HFF-Myc (cell line): ENCODE measurements around the gene MIEN1.

Source experiments
- DNase-seq: peaks from one replicate; pipeline ENCODE4 v3.0.0-alpha.2; 2011; ENCODE audit warnings: low read depth; ENCODE audit errors: extremely low read depth
- H3K4me3 ChIP-seq: replicated peaks from 2 replicates; pipeline ENCODE4 v1.5.1; 2011; ENCODE audit warnings: low read depth, mild to moderate bottlenecking, control low read depth, low read length
- CTCF ChIP-seq: IDR thresholded peaks from 2 replicates; pipeline ENCODE4 v1.5.1; 2012; ENCODE audit warnings: mild to moderate bottlenecking, low read depth, low read length, control low read depth; ENCODE audit errors: missing control alignments

The MIEN1 gene

DNA sequence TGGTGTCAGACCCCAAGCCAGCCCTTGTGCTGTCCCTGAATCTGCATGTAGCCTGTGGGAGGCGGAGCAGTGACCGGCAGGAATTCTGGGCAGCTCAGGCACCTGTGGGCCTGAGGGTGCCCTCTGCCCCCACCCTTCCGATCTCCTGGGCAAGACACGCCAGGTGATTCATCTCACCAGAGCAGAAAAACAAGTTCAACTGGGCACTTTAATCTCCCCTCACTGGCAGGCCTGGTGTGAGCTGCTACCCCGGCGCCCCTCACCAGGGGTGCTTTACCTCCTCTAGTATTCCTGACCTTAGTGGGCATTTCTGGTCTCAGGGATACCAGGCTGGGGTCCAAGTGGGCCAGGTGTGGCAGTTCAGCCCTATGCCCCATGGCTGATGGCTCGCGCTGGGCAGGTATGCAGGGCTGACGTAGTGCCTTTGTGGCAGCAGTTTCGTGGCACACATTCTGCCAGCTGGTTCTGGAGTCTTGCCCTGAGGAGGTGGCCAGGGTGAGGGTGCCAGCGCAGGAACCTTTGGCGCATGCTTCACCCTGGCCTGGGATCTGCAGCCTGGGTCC is 24.5 kb downstream of the MIEN1 start:
- H3K4me3 ChIP-seq: no peak overlapping the region
- no peak for DNase-seq
- TF ChIP-seq CTCF: no peak

DNA sequence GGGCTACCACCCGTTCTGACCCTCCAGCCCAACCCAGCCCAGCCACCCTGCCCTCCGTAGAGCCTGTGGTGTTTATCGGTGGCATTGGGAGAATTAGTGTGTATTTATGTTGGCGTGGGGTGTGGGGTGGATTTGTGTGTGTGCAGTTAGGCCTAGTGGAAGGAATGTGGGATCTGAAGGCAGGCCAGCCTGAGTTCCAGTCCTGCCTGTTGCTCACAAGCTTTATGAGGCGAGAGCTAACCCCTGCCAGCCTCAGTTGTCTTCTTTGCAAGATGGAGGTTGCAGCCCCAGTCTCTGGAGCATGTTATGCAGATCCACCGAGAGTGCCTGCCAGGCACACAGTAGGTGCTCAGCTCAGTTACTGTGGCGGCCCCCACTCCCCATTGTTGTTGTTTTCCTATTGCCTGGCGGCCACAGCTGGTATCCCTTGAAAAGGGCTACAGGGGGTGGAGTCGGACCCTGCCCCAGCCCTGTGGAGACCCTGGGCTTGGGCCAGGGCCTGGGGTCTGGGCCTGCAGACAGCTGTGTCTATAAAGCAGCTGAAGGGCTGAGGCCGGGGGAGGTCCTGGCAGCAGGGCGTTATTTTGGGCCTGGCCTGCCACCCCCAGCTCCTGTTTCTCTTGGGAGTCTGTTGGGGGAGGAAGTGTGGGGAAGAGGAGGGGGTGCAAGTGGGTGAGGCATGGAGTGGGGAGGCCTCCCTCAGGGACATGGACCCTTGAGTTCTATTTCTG is 25.3 kb downstream of the MIEN1 start:
- no peak for DNase-seq
- TF ChIP-seq CTCF: peak; percentile 13
- no peak overlapping the region for H3K4me3 ChIP-seq

DNA sequence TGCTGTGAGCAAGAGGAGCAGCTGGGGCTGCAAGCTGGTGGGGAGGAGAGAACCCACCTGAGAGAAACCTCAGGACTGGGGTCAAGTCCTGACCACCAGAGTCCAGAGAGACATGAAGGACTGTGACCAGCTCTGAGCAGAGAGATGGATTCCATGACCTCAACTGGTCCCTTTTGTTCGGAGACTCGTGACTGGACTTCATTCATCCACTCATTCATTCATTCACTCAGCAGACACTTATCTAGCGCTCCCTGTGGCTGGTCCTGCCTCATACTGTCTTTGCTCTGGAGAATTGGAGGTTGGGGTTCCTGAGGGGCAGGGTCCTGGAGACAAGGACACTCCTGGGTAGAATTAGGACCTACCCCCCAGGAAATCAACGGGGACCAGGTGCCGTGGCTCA is 26.4 kb downstream of the MIEN1 start:
- no peak overlapping the region for H3K4me3 ChIP-seq
- no peak for TF ChIP-seq CTCF
- DNase-seq: no peak

DNA sequence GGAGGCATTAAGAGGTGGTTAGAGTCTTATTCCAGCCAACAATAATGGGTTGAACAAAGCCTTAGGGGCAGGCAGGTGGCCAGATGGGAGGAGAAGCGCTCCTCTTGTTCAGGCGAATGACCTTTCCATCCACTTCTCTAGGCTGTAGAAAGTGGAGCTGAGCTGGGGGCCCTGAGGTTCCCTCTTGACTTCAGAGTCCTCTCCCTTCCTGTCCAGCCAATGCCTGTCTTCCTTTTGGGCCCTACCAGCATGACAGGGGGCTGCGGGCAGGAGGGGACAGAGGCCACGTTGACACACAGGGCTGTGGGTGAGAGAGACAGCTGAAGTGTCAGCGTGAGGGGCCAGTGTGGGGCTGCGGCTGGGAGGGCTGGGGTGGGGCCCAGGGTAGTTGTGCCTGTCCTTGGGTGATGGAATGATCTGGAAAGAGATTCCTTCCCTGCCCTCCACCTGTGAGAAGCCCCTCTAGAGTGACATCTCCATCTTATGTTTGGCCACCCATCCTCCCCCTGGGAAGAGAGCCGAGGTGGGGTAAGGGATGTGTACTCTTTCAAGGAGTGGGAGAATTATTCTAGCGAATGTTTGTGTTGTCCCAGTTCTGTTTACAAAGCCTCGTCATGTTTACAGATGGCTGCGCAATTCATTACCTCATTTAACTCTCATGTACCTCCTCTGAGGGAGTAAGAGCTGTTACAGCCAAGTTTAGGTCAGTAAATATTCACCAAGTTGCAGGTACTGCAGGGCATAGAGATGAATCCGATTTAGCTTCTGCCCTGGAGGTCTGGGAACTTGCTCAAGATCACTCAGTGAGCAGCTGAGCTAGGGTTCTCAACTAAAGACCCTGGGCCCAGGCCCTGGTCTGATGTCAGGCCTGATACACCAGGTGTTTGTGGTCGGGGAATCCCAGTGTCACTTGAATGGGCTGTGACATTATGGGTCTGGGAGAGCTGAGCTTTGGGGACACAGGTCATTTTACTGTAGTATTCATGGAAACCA is 27.1 kb downstream of the MIEN1 start:
- no peak for TF ChIP-seq CTCF
- H3K4me3 ChIP-seq: no peak overlapping the region
- no peak for DNase-seq

DNA sequence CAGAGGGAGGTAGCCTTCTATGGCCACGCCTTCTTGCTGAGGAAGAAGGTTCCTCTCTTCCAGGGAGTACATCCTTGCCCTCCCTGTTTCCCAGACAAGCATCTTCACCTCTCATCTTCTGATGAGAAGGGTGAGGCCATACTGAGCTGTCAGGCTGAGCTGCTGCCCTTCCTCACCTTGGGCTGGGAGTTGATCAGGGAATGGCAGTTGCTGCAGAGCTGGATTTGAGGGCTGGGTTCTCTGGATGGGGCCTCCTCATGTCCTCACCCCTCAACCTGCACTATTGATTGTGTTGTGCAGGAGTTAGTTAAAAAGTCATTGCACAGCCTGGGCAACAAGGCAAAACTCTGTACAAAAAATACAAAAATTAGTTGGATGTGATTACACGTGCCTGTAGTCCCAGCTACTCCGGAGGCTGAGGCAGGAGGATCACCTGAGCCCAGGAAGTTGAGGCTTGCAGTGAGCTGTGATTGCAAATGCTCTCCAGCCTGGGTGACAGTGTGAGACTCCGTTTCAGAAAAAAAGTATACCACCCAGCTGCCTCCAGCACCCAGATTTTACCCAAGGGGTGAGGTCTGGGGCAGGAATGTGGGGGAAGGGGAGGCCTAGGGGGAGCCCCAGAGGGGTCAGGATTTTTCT is 28.4 kb downstream of the MIEN1 start:
- H3K4me3 ChIP-seq: no peak overlapping the region
- no peak for TF ChIP-seq CTCF
- DNase-seq: no peak

GRCh38 chr17:39701012-39701783 is 29.1 kb downstream of the MIEN1 start:
- peak overlapping the region; percentile 67 for H3K4me3 ChIP-seq
- no peak for DNase-seq
- TF ChIP-seq CTCF: no peak
